Osteocyte (in vitro differentiated cells): ENCODE measurements around the gene EZH2. TPM values are rescaled to one million over a fixed set of nuclear protein-coding genes. Genes with fewer than 3 reads are reported as not detected.

Experiments
- DNase-seq: peaks from one replicate; pipeline ENCODE4 v3.0.0; 2021; ENCODE audit warnings: mixed read lengths; ENCODE audit not compliant: unreplicated experiment; ENCODE audit errors: extremely low spot score
- H3K27ac Mint-ChIP-seq: one replicate; pipeline ENCODE4 v1.8.0; 2021; ENCODE audit warnings: mild to moderate bottlenecking, mixed read lengths; ENCODE audit not compliant: unreplicated experiment
- H3K27me3 Mint-ChIP-seq: one replicate; pipeline ENCODE4 v1.8.0; 2021; ENCODE audit warnings: mixed read lengths; ENCODE audit not compliant: unreplicated experiment
- H3K36me3 Mint-ChIP-seq: one replicate; pipeline ENCODE4 v1.8.0; 2021; ENCODE audit warnings: mixed read lengths; ENCODE audit not compliant: unreplicated experiment
- H3K4me1 Mint-ChIP-seq: one replicate; pipeline ENCODE4 v1.8.0; 2021; ENCODE audit warnings: mixed read lengths; ENCODE audit not compliant: unreplicated experiment
- H3K4me3 Mint-ChIP-seq: one replicate; pipeline ENCODE4 v1.8.0; 2021; ENCODE audit warnings: mild to moderate bottlenecking, moderate library complexity, mixed read lengths; ENCODE audit not compliant: unreplicated experiment
- H3K9me3 Mint-ChIP-seq: one replicate; pipeline ENCODE4 v1.8.0; 2021; ENCODE audit warnings: mixed read lengths; ENCODE audit not compliant: unreplicated experiment
- total RNA-seq: library from RNA; stranded (reverse); gene quantifications from 2 replicates; pipeline ENCODE4 v1.2.1, GENCODE V29; 2021
- TF ChIP-seq, protein P1 (sequence below): fragments of 200-600 bp; sonication (generic); IDR thresholded peaks from 2 replicates; pipeline ENCODE4 v1.5.0; 2021; ENCODE audit warnings: antibody characterized with exemption, mild to moderate bottlenecking, moderate library complexity

Gene EZH2
- total RNA-seq, 1 donor from 2014 or later = 13.0 TPM

DNA sequence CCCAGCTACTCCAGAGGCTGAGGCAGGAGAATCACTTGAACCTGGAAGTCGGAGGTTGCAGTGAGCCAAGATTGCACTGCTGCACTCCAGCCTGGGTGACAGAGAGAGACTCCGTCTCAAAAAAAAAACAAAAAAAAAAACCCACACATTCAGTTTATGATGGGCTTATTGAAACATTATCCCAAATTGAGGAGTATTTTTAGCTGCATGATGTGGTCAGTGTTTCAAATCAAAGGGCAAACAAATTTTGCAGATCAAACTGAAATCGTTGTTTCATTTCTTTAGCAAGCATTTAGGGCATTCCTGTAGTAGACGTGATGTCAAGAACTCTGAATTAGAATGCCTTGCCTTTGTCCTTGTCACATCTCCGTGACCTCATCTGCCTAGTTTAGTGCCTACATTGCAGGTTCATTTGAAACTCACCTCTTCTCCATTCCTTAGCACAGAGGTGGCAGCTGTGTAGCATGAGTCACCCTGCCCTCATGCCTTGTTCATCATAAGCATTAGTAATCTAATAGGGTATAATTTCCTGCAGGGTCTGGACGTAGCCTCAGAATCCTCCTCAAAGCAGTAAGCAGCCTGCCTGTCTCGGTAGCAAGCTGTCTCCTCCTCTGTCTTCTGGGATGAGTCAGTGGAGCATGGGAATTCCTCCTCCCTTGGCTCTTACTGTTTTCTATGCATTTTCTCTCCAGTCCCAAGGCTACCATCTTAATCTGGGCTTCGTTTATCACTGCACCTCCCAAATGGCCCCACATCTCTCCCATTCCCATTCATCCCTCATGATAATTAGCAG is 111.6 kb downstream of the EZH2 start:
- peaks cover 21% of the 10 kb centered on the region for H3K4me1 Mint-ChIP-seq
- peak overlapping the region; percentile 78 for H3K27ac Mint-ChIP-seq
- H3K9me3 Mint-ChIP-seq = no peaks in the 10 kb centered on the region
- DNase-seq = no peak
- H3K4me3 Mint-ChIP-seq = no peak overlapping the region
- TF ChIP-seq, protein P1, sequence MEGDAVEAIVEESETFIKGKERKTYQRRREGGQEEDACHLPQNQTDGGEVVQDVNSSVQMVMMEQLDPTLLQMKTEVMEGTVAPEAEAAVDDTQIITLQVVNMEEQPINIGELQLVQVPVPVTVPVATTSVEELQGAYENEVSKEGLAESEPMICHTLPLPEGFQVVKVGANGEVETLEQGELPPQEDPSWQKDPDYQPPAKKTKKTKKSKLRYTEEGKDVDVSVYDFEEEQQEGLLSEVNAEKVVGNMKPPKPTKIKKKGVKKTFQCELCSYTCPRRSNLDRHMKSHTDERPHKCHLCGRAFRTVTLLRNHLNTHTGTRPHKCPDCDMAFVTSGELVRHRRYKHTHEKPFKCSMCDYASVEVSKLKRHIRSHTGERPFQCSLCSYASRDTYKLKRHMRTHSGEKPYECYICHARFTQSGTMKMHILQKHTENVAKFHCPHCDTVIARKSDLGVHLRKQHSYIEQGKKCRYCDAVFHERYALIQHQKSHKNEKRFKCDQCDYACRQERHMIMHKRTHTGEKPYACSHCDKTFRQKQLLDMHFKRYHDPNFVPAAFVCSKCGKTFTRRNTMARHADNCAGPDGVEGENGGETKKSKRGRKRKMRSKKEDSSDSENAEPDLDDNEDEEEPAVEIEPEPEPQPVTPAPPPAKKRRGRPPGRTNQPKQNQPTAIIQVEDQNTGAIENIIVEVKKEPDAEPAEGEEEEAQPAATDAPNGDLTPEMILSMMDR = no peak
- H3K27me3 Mint-ChIP-seq = no peaks in the 10 kb centered on the region
- peaks cover 34% of the 10 kb centered on the region for H3K36me3 Mint-ChIP-seq

DNA sequence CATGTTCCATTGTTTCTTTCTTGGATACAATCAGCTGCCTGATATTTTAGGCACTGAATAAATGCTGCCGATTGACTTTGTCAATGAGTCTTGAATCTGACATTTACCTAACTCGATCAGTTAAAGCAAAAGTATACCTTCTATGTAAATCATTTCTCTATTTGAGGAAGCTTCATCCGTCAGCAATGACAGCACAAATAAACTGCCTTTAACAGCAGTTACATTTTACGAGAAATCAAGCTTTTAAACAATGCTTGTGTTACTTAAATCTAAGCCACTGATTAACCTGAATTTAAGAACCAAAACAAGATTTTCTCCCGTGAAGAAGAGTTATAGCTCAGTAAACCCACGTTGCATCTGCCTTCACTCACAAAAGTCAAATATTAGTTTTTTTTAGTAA is 114.1 kb downstream of the EZH2 start:
- no peak overlapping the region for H3K27ac Mint-ChIP-seq
- peaks cover 33% of the 10 kb centered on the region for H3K36me3 Mint-ChIP-seq
- peaks cover 21% of the 10 kb centered on the region for H3K4me1 Mint-ChIP-seq
- H3K9me3 Mint-ChIP-seq = no peaks in the 10 kb centered on the region
- H3K4me3 Mint-ChIP-seq = no peak overlapping the region
- no peaks in the 10 kb centered on the region for H3K27me3 Mint-ChIP-seq
- DNase-seq = no peak
- TF ChIP-seq, protein P1 = no peak

DNA sequence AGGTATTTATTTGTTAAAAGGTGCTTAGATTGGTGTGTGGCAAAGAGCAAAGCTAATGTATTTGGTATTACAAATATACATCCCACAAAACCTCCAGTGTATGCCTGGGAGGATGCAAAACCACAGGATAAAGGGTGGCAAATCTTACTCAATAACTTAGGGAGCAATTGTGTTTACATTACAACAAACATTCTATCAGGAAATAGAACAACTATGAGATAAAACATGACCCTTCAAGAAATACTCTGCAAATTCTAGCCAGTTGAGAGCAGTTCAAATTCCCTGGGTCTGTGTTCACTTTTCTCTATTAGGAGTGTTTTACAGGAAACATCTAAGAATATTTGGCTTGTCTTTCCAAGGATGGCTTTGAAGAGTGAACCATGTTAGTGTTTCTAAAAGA is 120.5 kb downstream of the EZH2 start:
- Mint-ChIP-seq H3K27me3 (no peaks in the 10 kb centered on the region), H3K36me3 (peaks cover 30% of the 10 kb centered on the region), H3K4me1 (no peaks in the 10 kb centered on the region), H3K4me3 (no peak overlapping the region), H3K27ac (no peak overlapping the region), H3K9me3 (no peaks in the 10 kb centered on the region)
- DNase-seq = no peak
- TF ChIP-seq, protein P1 = no peak

DNA sequence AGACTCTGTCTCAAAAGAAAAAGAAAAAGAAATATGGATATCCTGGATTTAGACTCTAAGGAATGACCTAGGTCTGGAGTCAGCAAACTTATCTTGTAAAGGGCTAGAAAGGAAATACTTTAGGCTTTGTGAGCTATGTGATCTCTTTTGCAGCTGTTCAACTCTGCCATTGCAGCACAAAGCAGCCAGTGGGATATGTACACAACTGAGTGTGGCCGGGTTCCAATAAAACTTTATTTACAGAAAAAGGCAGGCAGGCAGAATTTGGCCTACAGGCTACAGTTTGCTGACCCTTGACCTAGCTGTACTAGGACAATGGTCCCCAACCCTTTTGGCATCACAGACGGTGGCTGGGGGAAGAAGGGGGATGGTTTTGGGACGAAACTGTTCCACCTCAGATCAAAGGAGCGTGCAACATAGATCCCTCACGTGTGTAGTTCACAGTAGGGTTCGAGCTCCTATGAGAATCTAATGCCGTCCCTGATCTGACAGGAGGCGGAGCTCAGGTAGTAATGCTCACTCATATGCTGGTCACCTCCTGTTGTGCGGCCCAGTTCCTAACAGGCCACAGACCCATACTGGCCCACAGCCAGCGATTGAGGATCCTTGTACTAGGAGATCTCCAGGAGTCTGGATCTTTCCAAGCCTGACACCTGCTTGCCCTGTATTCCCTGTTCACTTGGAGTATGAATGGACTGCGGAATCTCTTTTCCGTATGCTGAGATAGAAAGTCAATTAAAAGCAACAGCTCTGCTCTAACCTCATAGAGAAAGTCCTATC is 122.4 kb downstream of the EZH2 start:
- Mint-ChIP-seq H3K27ac (no peak overlapping the region), H3K9me3 (no peaks in the 10 kb centered on the region), H3K36me3 (peaks cover 25% of the 10 kb centered on the region), H3K4me3 (no peak overlapping the region), H3K27me3 (no peaks in the 10 kb centered on the region), H3K4me1 (no peaks in the 10 kb centered on the region)
- DNase-seq = no peak
- TF ChIP-seq, protein P1 = no peak

Other genes with a start within 250 kb of the EZH2 start
- gene CUL1, start 185.4 kb downstream of the EZH2 start, total RNA-seq = 45.6 and 46.8 TPM in 2 replicates
- 152 and 162 TPM in 2 replicates for gene PDIA4, start 144.2 kb upstream of the EZH2 start, total RNA-seq
- 10.2 and 10.7 TPM in 2 replicates for gene ZNF786, start 206.4 kb upstream of the EZH2 start, total RNA-seq
- 5.9 and 6.2 TPM in 2 replicates for gene ZNF425, start 242.0 kb upstream of the EZH2 start, total RNA-seq